ENCODE data around the gene RANBP17.
A peak's percentile ranks its signal among the peaks of the same experiment; 100 is the strongest.

Gene RANBP17

GRCh38 chr5:171312129-171312974 lies 450.5 kb downstream of the RANBP17 start:
- no peak for DNase-seq
- H3K27ac Mint-ChIP-seq: no peak overlapping the region
- peaks cover 0 to 2% of the 10 kb centered on the region in 2 donors for H3K9me3 Mint-ChIP-seq
- peaks cover 45 to 82% of the 10 kb centered on the region in 2 donors for H3K27me3 Mint-ChIP-seq
- peak overlapping the region; percentile 47 to 60 for H3K4me3 Mint-ChIP-seq
- H3K36me3 Mint-ChIP-seq (ENCODE audit: insufficient read depth): peaks cover 8% of the 10 kb centered on the region
- peaks cover 19 to 28% of the 10 kb centered on the region in 2 donors for H3K4me1 Mint-ChIP-seq (ENCODE audit: low read depth in 2 of 2)
- ATAC-seq (replicated peaks): no peak

DNA sequence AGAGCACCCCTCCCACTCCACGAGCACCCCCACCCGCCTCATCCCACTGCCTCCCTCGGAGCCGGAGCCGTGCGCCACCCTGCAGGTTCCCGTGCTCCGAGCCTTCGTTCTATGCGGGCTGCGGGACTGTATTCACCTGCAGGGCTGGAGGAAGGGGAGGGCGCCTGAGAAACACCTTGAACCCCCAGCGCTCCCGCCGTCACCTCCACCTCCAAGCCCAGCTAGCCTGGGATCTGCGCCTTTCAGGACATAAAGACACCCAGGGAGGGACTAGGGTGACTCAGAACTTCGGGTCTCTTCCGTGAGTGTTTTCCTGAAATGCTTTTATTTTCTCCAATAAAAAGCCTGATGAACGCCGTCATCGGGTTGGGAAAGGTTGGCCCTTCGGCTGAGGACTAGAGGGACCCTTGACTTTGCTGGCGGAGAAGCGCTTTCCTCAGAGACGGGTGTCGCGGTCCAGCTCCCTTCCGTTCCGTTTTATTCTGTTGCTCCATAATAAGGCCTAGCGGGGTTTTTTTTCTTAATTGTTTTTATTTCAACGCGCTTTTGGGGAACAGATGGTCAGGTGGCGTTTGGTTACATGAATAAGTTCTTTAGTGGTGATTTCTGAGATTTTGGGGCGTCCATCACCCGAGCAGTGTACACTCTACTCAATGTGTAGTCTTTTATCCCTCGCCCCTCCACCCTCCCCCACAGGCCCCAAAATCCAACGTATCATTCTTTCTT lies 451.8 kb downstream of the RANBP17 start:
- H3K9me3 Mint-ChIP-seq: peaks cover 0 to 2% of the 10 kb centered on the region in 2 donors
- no peak for ATAC-seq (replicated peaks)
- H3K4me3 Mint-ChIP-seq: peak overlapping the region; percentile 40 to 60

DNA sequence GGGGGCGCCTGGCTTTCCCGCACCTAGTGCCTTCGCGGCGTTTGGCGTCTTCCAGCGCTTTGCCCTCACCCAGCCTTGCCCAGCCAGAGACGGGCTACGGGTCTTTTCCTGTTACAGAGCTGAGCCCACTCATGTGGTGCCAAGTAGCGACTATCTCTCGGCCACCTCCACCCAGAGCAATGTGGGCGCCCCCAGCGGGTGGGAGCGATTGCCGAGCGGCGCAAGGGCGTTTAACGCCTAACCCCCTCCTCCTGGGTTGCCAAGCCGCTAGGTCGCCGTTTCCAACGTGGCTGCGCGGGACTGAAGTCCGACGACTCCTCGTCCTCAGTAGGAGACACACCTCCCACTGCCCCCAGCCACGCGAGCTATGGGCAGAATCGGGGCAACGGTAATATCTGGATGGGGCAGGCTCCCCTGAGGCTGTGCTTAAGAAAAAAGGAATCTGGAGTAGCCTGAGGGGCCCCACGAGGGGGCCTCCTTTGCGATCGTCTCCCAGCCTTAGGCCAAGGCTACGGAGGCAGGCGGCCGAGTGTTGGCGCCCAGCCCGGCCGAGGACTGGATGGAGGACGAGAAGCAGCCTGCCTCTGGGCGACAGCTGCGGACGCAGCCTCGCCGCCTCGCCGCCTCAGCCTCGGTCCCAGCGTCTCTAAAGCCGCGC lies 453.0 kb downstream of the RANBP17 start:
- Mint-ChIP-seq H3K9me3 (peaks cover 0 to 2% of the 10 kb centered on the region in 2 donors), H3K27me3 (peaks cover 60 to 90% of the 10 kb centered on the region in 2 donors), H3K36me3 (ENCODE audit: insufficient read depth) (peaks cover 8% of the 10 kb centered on the region), H3K4me1 (ENCODE audit: low read depth in 2 of 2) (peaks cover 15 to 24% of the 10 kb centered on the region in 2 donors), H3K4me3 (peak overlapping the region in 1 of 2 donors; percentile 29), H3K27ac (no peak overlapping the region)
- DNase-seq: no peak
- ATAC-seq (replicated peaks): no peak

More for the DNA sequence above, 451.8 kb downstream of the RANBP17 start:
- peaks cover 50 to 83% of the 10 kb centered on the region in 2 donors for H3K27me3 Mint-ChIP-seq
- H3K27ac Mint-ChIP-seq: no peak overlapping the region
- peaks cover 8% of the 10 kb centered on the region for H3K36me3 Mint-ChIP-seq (ENCODE audit: insufficient read depth)
- no peak for DNase-seq
- H3K4me1 Mint-ChIP-seq (ENCODE audit: low read depth in 2 of 2): peaks cover 15 to 24% of the 10 kb centered on the region in 2 donors

DNA sequence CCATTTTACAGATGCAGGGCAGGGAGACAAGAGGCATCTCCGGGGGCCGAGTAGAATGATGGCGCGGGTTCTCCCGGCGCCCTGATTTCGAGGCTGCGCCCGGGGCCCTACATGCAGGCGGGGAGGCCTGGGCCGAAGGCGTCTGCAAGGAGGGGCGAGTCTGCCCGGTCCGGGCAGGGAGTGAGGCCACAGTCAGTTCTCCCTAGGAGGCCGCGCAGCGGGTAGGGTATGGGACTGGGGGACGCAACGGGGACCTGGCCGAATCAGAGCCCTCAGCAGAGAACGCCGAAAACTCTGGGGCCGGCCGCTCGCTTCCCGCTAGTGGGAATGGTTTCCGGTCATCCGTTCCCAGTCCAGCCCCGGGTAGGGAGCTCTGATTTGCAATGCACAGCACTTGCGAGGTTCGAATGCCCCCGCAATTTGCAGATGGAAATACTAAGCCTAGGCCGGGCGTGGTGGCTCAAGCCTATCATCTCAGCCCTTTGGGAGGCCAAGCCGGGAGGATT lies 453.6 kb downstream of the RANBP17 start:
- no peak overlapping the region for H3K27ac Mint-ChIP-seq
- H3K27me3 Mint-ChIP-seq: peaks cover 62 to 91% of the 10 kb centered on the region in 2 donors
- H3K9me3 Mint-ChIP-seq: peaks cover 0 to 2% of the 10 kb centered on the region in 2 donors
- ATAC-seq (replicated peaks): no peak
- DNase-seq: no peak
- H3K4me1 Mint-ChIP-seq (ENCODE audit: low read depth in 2 of 2): peaks cover 15 to 24% of the 10 kb centered on the region in 2 donors
- peak overlapping the region; percentile 8 to 61 for H3K4me3 Mint-ChIP-seq
- peaks cover 8% of the 10 kb centered on the region for H3K36me3 Mint-ChIP-seq (ENCODE audit: insufficient read depth)

- DNase-seq (no peak), ATAC-seq (replicated peaks) (no peak)
- Mint-ChIP-seq H3K27ac (no peak overlapping the region), H3K4me3 (peak overlapping the region; percentile 8 to 61), H3K4me1 (ENCODE audit: low read depth in 2 of 2) (peaks cover 11 to 21% of the 10 kb centered on the region in 2 donors), H3K27me3 (peaks cover 62 to 91% of the 10 kb centered on the region in 2 donors), H3K36me3 (ENCODE audit: insufficient read depth) (peaks cover 8% of the 10 kb centered on the region), H3K9me3 (no peaks in the 10 kb centered on the region)
Observed at GRCh38 chr5:171315925-171316257, 454.1 kb downstream of the RANBP17 start.

DNA sequence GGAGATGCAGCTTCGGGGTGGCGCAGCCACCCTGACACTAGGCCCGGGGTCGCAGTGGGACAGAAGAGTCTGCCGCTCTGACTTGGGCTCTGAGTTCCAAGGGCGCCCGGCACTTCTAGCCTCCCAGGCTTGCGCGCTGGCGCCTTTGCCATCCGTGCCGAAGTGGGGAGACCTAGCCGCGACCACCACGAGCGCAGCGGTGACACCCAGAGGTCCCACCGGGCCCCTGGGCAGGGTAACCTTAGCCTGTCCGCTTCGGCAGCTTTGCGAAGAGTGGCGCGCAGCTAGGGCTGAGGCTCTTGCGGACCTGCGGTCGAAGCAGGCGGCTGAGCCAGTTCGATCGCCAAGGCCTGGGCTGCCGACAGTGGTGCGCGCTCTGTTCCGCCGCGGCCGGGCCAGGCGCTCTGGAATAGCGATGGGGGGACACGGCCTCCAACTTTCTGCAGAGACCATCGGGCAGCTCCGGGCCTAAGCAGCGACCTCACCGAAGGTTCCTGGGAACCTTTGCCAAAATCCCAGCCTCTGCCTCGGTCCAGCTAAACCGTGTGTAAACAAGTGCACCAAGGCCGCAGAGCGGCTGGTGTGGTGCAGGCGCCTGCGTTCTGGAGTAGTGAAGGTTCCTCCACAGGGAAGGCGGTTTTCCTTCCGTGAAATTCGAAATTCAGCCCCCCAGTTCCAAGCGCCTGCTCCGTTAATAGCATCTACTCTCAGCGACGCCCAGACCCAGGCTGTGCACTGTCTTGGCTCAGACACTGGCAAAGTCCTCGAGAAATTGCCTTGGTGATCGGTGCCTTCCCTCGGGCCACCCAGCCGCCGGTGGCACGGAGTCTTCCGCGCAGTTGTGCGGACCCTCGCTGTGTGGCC lies 454.7 kb downstream of the RANBP17 start:
- Mint-ChIP-seq H3K4me1 (ENCODE audit: low read depth in 2 of 2) (peaks cover 11 to 19% of the 10 kb centered on the region in 2 donors), H3K9me3 (no peaks in the 10 kb centered on the region), H3K27me3 (peaks cover 66 to 94% of the 10 kb centered on the region in 2 donors), H3K36me3 (ENCODE audit: insufficient read depth) (peaks cover 8% of the 10 kb centered on the region), H3K4me3 (peak overlapping the region; percentile 8 to 61), H3K27ac (no peak overlapping the region)
- ATAC-seq (replicated peaks) (no peak), DNase-seq (no peak)

GRCh38 chr5:171317230-171317629 lies 455.4 kb downstream of the RANBP17 start:
- H3K36me3 Mint-ChIP-seq (ENCODE audit: insufficient read depth): peaks cover 8% of the 10 kb centered on the region
- DNase-seq (no peak), ATAC-seq (replicated peaks) (no peak)
- H3K9me3 Mint-ChIP-seq: no peaks in the 10 kb centered on the region
- H3K27me3 Mint-ChIP-seq: peaks cover 73 to 100% of the 10 kb centered on the region in 2 donors
- H3K27ac Mint-ChIP-seq: no peak overlapping the region
- peaks cover 11 to 19% of the 10 kb centered on the region in 2 donors for H3K4me1 Mint-ChIP-seq (ENCODE audit: low read depth in 2 of 2)
- H3K4me3 Mint-ChIP-seq: no peak overlapping the region

DNA sequence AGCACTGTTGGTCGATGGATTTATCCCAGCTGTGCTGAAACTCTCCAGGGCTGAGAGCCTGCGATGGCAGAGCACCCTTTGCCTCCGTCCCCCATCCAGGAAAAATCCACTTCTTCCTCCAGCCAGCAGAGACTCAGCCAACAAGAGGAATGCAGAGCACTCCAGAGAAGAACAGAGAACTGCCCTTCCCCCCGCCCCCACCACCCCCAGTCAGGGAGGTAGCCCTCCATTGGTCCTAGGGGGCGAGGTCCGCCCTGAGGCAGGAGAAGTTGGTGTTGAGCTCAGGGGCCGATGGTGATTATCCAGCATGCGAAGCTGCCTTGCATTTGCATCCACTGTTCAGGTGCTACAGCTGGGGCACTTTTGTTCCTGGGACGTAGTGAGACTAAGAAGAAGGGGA lies 456.2 kb downstream of the RANBP17 start:
- Mint-ChIP-seq H3K4me1 (ENCODE audit: low read depth in 2 of 2) (peaks cover 7 to 14% of the 10 kb centered on the region in 2 donors), H3K27me3 (peaks cover 74 to 100% of the 10 kb centered on the region in 2 donors), H3K4me3 (no peak overlapping the region), H3K27ac (no peak overlapping the region), H3K36me3 (ENCODE audit: insufficient read depth) (peaks cover 5% of the 10 kb centered on the region), H3K9me3 (no peaks in the 10 kb centered on the region)
- no peak for DNase-seq
- ATAC-seq (replicated peaks): no peak

DNA sequence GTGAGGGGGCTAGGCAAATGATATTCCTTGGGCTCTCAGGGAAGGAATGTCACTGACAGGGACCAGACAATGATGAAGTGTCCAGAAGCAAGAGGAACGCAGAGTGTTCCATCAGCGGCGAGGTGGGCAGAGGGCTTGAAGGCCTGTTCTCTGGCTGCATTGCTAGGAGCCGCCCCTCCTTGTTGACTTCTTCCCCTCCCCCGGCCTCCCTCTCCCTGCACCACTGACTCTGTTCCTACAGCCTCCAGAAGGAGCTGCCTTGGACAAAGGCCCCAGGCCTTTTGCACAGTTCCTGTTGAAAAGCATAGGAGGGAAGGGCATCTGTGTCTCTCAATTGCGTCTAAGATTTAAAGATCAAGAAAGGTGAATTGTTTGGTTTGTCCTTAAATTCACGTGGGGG lies 459.6 kb downstream of the RANBP17 start:
- H3K36me3 Mint-ChIP-seq (ENCODE audit: insufficient read depth): no peaks in the 10 kb centered on the region
- H3K4me3 Mint-ChIP-seq: no peak overlapping the region
- H3K4me1 Mint-ChIP-seq (ENCODE audit: low read depth in 2 of 2): peaks cover 0 to 4% of the 10 kb centered on the region in 2 donors
- ATAC-seq (replicated peaks): no peak
- H3K27me3 Mint-ChIP-seq: peaks cover 77 to 97% of the 10 kb centered on the region in 2 donors
- H3K27ac Mint-ChIP-seq: no peak overlapping the region
- no peaks in the 10 kb centered on the region for H3K9me3 Mint-ChIP-seq
- DNase-seq: no peak

DNA sequence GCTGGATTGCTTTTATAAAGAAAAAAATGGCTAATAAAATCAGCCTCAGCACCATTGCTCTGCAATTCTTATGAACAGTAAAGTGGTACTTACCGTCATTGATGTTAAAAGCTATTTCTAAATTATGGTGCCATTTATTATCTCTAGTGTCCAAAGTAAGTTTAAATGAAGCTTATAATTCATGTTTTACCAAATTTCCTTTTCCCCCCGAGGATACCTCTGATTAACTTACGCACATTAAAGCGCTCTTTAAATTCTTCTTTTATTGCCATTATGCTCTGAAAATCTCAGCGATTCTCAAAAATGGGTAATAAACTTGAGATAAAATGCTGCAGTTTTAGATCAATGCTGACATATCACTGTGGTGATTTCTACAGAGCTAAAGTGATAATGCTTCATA lies 460.7 kb downstream of the RANBP17 start:
- ATAC-seq (replicated peaks): no peak
- no peak overlapping the region for H3K4me3 Mint-ChIP-seq
- H3K27me3 Mint-ChIP-seq: peaks cover 73 to 88% of the 10 kb centered on the region in 2 donors
- DNase-seq: no peak
- H3K4me1 Mint-ChIP-seq (ENCODE audit: low read depth in 2 of 2): no peaks in the 10 kb centered on the region
- no peaks in the 10 kb centered on the region for H3K9me3 Mint-ChIP-seq
- H3K27ac Mint-ChIP-seq: no peak overlapping the region
- no peaks in the 10 kb centered on the region for H3K36me3 Mint-ChIP-seq (ENCODE audit: insufficient read depth)

- Mint-ChIP-seq H3K4me3 (no peak overlapping the region), H3K36me3 (ENCODE audit: insufficient read depth) (no peaks in the 10 kb centered on the region), H3K9me3 (no peaks in the 10 kb centered on the region), H3K27me3 (peaks cover 73 to 88% of the 10 kb centered on the region in 2 donors), H3K27ac (no peak overlapping the region), H3K4me1 (ENCODE audit: low read depth in 2 of 2) (no peaks in the 10 kb centered on the region)
- DNase-seq: no peak
- ATAC-seq (replicated peaks): no peak
Observed at GRCh38 chr5:171323007-171323406, 461.2 kb downstream of the RANBP17 start.

DNA sequence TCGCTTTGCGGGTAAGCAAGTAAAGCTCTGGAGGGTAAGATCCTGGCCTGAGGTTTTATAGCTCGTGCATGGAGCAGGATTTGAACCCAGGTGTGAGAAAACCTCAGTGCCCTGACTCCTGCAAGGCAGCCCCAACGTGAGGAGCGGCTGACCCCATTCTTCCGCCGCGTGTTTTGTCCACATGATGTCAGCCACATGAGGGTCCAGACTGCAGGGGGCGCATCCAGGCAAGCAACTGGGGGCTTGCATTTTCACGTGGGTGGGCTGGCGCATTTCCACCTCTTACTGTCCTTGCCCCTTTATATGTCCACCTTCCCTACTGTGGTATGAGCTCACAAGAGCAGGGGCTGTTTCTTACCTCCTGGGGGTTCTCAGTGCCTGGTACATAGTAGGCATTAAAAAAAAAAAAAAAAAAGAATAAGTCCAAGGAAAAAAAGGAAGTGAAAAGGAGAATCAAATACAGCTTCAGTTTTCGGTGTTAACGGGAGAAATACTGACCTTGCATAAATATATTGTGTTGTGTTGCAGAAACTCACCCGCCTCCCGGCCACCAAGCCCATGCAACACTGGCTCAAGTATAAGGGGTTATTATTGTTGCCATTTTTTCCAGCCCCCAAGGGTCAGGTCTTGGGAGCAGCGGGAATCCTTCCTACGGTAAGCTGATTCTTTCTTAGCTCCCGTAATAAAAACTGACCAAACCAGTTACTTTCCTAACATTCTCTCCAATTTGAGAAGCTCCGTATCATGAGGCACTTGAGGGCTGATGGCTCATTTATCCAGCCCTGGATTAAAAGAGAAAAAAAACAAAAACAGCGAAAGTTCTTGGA lies 462.2 kb downstream of the RANBP17 start:
- DNase-seq (no peak), ATAC-seq (replicated peaks) (no peak)
- no peaks in the 10 kb centered on the region for H3K36me3 Mint-ChIP-seq (ENCODE audit: insufficient read depth)
- H3K9me3 Mint-ChIP-seq: no peaks in the 10 kb centered on the region
- H3K27me3 Mint-ChIP-seq: peaks cover 73 to 88% of the 10 kb centered on the region in 2 donors
- no peaks in the 10 kb centered on the region for H3K4me1 Mint-ChIP-seq (ENCODE audit: low read depth in 2 of 2)
- no peak overlapping the region for H3K4me3 Mint-ChIP-seq
- H3K27ac Mint-ChIP-seq: no peak overlapping the region

Measured in effector memory CD8-positive, alpha-beta T cell (primary cell).